CD4-positive, alpha-beta T cell treated with Interleukin-12 subunit alpha and Interleukin-12 subunit beta, for 1 hour (primary cell): ENCODE data around the gene AS3MT.
A peak's percentile ranks its signal among the peaks of the same experiment; 100 is the strongest.

Source experiments
- DNase-seq: peaks from one replicate; pipeline ENCODE4 v3.0.0-alpha.2; 2020

Gene AS3MT

GRCh38 chr10:102856758-102857424, 12.4 kb upstream of the AS3MT start:
- no peak for DNase-seq

DNA sequence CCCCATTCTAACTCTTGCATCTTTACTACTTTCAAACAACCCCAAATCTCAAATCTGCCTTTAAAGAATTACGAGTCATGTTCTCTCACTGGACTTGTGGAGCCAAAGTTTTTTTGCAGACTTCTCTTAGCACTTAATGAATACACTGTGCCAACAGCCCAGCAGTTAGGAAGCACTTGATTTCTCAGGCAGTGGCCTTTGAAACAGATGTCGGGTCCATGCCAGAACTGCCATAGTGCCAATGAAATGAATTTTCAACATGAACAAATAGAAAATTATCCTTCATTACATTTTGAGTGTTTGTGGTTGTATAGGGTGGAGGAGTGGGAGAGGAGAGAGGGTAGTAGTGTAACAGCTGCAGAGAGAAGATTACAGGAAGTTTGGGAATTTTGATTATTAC, 9.4 kb upstream of the AS3MT start:
- DNase-seq, result no peak

DNA sequence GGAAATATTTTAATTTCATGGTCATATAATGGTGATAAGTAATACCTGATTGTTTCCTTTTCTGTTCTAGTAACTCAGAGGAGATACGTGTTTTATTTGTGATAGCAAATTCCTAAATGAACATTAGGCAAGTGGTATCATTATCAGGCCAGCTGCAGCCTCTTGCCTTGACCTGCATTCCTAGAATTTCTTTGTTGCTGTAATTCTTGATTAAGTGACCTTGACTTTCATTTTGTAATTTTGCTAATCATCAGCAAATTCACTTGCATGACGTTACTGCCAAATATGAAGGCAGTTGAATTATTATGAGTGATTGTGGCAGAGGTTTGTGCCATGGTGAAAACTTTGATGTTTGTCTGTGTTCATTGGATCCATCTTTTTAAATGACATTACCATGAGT, 5.6 kb upstream of the AS3MT start:
- no peak for DNase-seq

GRCh38 chr10:102865620-102866019, 3.6 kb upstream of the AS3MT start:
- DNase-seq, result no peak

GRCh38 chr10:102868911-102869257, 386 bp upstream of the AS3MT start:
- no peak for DNase-seq

DNA sequence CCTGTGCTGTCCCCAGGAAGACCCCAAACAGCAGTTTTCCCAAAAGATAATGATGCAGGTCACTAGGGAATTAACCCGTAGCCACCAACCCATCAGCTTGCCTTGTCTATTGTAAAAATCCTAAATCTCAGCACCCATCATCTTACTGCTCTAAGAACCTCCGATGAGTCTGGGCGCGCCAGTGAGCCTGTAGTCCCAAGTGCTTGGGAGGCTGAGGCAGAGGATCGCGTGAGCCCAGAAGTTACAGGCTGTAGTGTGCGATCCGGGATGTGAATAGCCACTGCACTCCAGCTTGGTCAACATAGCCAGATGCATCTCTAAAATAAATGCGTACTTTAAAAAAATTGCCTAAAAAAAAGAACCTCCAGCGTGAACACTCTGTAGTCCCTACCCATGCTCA, 951 bp downstream of the AS3MT start:
- DNase-seq, result no peak

DNA sequence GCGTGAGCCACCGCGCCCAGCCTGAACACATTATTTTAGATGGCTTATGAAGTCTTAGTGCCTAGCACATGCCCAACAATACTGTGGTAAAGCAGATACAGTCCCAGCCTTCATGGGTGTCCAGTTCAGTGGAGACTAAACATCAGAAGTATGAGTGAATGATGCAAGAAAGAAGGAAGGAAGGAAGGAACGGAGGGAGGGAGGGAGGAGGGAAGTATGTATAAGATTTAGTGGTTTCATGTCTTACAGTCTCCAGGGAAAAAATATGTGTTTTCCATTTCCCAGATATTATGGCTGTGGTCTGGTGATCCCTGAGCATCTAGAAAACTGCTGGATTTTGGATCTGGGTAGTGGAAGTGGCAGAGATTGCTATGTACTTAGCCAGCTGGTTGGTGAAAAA, 2.9 kb downstream of the AS3MT start:
- no peak for DNase-seq

DNA sequence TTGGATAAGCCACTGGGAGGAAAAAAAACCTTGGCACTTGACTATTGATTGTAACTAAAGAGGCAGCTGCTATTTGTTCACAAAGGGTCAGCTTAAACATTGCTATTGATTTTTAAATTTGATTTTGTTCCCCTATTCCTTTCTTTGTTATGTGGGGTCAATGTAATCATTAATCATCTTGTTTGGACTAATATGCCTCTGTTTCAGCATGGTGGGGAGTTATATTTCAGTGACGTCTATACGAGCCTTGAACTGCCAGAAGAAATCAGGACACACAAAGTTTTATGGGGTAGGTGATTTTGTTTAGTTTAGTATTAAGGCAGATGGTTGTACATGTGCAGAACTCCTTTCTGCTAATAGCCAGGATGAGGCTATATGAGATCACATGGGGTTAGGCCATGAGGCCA, 7.5 kb downstream of the AS3MT start:
- DNase-seq, result no peak

- DNase-seq, result no peak
Measured at GRCh38 chr10:102878629-102879028, 9.4 kb downstream of the AS3MT start.

GRCh38 chr10:102880256-102880655, 11.0 kb downstream of the AS3MT start:
- no peak for DNase-seq

GRCh38 chr10:102888048-102888447, 18.8 kb downstream of the AS3MT start:
- no peak for DNase-seq

DNA sequence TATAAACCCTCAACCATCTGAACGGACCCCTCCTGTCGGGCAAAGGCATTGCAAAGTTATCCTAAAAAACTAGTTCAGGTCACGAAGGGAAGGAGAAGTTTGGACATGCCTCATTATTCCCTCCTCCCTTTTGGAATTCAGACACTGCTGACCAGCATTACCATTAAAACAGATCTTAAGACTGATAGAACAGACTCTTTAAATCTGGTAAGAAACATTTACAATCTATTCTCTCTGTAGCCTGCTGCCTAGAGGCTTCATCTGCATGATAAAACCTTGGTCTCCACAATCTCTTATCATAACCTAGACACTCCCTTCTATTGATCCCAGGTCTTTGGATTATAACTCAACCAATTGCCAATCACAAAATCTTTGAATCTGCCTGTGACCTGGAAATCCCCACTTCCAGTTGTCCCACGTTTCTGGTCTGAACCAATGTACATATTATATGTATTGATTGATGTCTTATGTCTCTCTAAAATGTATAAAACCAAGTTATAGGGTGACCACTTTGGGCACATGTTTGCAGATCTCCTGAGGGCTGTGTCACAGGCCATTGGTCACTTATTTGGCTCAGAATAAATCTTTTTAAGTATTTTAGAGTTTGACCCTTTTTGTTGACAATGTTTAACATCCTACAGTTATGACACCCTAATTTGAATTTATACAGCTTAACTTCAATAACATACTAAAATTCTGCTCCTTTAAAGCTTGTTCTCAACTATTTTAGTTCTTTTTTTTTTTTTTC, 25.4 kb downstream of the AS3MT start:
- no peak for DNase-seq

- no peak for DNase-seq
Measured at GRCh38 chr10:102900006-102900405, 30.7 kb downstream of the AS3MT start.

GRCh38 chr10:102904346-102904745, 35.1 kb downstream of the AS3MT start:
- DNase-seq, result no peak

GRCh38 chr10:102906507-102906906, 37.2 kb downstream of the AS3MT start:
- no peak for DNase-seq

- no peak for DNase-seq
Measured at GRCh38 chr10:102914781-102915180, 45.5 kb downstream of the AS3MT start.

DNA sequence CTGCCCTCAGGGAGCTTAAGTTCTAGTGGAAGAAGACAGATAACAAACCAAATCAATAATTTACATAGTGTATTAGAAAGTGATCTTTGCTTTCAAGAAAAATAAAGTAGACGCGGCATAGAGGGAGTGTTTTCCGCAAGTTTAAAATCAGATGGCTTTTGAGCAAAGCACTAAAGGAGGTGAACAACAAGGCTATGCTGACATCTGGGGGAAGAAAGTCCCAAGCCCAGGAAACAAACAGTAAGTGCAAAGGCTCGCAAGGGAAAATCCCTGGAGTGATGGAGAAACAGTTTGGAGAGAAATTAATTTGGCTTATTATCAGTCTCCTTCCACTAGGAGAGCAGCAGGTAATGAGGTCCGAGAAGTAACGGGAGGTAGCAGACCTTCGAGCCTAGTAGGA, 46.9 kb downstream of the AS3MT start:
- no peak for DNase-seq

GRCh38 chr10:102917314-102917961, 48.2 kb downstream of the AS3MT start:
- DNase-seq, result peak; percentile 84

DNA sequence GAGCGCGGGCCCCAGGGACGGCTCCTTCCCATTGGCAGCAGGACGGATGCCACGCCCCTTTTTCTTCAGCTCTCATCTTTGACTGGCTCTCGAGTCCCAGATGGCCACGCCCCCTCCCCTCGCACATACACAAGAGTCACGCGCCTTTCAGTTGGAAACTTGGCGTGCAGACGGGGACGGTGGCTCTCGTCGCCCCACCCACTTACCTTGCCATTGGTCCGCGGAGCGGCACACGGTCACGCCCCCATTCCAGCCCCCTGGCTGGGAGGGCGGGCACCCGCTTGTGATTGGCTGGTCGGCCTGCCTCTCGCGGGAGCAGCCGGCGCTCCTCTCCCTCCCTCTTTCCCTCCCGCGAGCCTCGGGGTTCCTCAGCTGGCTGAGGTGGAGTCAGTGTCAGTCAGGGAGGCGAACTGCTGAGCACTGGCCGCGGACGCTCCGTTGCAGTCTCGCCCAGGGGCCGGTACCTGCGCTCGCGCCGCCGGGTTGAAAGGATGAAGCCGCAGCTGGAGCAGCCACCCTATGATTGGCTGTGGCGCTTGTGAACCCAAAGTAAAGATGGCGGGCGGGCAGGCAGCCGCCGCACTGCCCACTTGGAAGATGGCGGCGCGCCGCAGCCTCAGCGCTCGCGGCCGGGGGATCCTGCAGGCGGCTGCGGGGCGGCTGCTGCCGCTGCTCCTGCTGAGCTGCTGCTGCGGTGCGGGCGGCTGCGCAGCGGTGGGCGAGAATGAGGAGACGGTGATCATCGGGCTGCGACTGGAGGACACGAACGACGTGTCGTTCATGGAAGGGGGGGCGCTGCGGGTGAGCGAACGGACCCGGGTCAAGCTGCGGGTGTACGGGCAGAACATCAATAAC, 48.9 kb downstream of the AS3MT start, which contains the start of gene CNNM2:
TSS of gene CNNM2 (plus strand) at position 333 of the 855 bp plus-strand sequence. CDS start at position 520, 187 bp downstream.
- peak; percentile 100 for DNase-seq

GRCh38 chr10:102918817-102919245, 49.6 kb downstream of the AS3MT start:
- peak; percentile 16 for DNase-seq

- DNase-seq, result no peak
Measured at GRCh38 chr10:102919246-102919959, 50.1 kb downstream of the AS3MT start.

GRCh38 chr10:102919992-102920739, 50.9 kb downstream of the AS3MT start:
- no peak for DNase-seq
